Right forelimb (tissue), 1 donor: ENCODE data around the gene PROC.
A peak's percentile ranks its signal among the peaks of the same experiment; 100 is the strongest.

Experiments
- DNase-seq: peaks from one replicate; pipeline ENCODE4 v3.0.0-alpha.2; 2018

PROC gene

DNA sequence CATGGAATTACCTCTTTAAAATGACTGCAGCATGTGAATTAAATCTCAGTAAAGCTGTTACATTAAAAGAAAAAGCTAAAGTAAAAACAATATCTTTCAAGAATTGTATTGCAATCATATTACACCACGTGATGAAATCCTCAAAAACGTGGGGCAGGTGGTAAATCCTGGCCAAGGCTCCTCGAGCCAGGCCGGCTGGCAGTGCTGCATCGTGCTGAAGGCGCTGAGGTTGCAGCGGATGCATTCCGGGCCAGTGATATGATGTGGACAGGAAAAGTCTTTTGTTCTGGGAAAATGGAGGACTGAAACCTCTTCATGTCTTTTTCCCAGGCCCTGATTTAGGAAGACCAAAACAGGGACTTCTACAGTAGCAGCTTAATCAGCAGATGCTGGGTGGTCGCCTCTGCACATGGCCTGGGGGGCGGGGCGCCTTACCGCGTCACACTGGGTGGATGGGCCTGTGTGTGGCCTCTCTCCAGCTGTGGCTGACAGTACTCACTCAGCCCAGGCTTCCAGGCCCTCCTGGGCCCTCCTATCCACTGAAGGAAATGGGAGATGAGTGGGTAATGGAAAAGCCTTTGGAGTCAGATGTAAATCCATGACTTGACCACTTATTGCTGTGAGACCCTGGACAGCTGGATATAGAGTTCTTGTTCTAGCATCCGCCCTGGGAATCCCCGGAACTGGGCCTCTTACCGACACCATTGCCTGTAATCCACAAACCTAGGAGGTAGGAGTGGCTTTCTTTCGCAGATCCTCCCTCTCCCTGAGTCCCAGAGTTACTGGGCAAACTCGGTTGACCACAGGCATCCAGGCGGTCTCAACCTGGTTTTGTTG lies 45.1 kb downstream of the PROC start:
- peak; percentile 83 for DNase-seq

DNA sequence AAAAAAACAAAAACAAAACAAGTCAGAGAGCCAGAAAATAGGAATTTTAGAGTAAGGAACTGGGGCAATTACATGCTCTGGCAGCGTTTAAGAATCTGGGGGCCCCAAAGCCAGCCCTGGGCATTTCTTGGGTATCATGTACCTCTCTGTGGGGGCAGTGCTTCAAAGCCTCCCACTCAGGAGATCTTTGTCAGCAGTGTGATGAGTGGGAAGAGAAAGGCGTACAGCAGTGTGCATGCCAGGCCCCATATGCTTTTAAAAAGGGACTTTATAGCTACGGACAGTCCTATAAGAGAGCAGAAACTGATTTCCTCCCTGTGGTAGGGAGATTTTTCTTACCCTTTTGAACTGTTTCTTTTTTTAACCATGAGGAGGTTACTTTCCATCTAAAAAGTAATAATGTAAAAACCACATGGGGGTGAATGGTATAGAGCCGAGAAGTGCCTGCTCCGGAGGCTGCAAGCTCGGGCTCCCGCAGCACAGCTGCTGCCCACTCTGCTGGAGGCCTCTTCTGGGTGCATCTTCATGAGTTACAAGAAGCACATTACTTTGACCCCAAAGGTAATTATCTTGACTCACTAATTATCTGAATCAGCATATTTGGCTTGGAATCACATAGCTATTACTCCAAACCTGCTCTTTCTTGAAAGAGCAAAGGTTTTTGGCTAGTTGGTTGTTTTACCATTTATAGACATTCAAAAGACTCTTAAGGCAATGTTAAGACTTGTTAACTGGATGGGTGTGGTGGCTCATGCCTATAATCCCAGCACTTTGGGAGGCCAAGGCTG lies 46.4 kb downstream of the PROC start:
- DNase-seq = no peak

DNA sequence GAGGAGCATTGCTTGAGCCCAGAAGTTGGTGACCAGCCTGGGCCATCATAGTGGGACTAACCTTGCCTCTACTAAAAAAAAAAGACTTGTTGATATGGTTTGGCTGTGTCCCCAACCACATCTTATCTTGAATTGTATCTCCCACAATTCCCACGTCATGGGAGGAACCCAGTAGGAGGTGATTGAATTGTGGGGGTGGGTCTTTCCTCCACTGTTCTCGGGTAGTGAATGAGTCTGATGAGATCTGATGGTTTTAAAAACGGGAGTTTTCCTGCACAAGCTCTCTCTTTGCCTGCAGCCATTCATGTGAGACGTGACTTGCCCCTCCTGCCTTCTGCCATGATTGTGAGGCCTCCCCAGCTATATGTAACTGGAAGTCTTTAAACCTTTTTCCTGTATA lies 47.0 kb downstream of the PROC start:
- DNase-seq = no peak

DNA sequence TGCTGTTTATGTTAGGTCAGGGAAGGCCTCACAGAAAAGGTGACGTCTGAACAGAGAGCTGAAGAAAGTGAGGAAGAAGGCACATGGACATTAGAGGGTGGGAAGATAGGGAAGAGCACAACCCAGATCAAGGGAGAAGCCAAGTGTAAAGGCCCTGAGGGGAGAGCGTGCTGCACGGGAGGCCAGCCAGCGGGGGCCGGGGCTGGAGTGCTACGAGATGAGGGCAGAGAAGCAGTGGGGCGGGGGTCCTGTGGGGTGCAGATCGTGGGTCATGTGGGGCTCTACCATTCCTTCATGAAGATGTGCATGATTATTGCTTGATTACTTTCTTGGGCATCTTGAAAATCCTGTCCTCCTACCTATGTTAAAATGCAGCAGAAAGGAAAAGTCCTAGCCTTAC lies 50.8 kb downstream of the PROC start:
- DNase-seq = no peak

DNA sequence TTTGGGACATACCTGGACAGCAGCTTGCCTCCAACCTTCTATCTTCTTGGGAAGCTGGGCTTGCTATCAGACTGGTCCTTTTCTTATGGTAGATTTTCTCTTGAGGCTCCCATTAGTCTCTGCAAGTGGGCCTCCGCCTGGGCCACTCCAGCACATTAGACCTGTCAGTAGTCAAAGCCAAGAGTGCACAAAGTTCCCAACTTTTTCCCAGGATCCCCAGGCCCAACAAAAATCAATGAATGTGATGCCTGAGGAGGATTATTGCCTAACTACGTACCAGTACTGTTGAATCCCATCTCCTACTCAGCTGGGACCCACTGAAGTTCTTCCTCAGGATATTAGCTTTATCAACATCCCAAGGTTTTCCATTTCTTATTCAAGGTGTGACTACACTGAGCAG lies 51.7 kb downstream of the PROC start:
- no peak for DNase-seq

DNA sequence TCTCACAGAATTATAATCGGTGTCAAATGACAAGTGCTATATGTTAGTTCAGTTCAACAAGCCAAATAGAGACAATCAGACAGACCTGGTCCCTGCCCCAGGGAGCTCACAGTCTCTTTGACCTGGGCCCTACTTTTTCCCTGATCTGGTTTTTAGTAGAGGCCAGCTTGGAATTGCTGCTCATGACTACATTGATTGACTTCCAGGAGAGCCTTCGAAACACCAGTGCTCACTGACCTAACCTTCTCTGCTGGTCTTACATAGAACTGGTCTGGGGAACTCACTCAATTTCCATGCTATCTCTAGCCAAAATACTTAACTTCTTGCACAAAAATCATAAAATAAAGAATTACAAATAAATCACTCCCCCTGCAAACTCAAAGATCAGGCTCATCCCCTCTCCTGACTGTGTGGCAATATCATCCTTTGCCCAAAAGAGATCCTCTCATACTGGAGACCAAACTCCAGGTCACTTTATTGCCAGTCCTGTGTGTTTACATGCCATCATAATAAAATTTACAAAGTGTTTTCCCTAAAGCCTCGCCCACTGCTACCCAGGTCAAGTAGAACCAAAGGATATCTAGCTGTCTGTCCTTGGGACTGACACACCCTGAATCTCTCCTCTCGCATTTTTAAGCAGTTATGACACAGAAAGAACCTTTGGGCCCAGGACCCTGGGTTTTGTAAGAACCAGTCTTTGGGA lies 53.2 kb downstream of the PROC start:
- no peak for DNase-seq

DNA sequence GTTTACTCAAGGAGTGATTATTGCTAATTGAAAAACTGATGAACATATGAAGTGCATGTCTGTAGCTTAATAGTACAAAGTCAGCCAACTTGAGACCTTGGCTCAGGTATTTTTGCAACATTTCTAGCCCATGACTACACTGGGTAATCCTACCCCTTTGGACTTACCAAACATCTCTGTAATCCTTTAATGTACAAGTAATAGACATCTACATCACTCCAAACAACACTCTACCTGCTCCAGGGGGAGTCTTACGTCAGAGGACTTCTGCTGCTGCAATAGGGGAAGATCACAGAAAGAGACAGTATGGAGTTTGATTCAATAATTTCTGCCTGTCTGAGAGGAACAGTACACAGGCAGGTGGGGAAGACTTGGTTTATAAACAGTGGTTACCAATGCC lies 54.0 kb downstream of the PROC start:
- no peak for DNase-seq

DNA sequence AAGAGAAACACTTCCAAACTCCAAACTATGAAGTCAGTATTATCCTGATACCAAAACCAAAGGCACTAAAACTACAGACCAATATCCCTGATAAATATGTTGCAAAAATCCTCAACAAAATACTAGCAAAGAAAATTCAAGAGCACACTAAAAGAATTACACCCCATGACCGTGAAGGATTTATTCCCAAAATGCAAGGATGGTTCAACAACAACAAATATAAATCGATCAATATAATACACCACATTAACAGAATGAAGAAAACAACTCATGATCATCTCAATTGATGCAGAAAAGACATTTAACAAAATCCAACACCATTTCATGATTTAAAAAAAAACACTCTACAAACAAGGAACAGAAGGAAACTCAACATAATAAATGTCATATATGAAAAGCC lies 57.6 kb downstream of the PROC start:
- DNase-seq = no peak
